Measurements from ENCODE around the gene STK39. TPM values are rescaled to one million over a fixed set of nuclear protein-coding genes. Genes with fewer than 3 reads are reported as not detected.

The STK39 gene
- total RNA-seq, 1 experiment from 2014 or later, result 13.8 TPM

DNA sequence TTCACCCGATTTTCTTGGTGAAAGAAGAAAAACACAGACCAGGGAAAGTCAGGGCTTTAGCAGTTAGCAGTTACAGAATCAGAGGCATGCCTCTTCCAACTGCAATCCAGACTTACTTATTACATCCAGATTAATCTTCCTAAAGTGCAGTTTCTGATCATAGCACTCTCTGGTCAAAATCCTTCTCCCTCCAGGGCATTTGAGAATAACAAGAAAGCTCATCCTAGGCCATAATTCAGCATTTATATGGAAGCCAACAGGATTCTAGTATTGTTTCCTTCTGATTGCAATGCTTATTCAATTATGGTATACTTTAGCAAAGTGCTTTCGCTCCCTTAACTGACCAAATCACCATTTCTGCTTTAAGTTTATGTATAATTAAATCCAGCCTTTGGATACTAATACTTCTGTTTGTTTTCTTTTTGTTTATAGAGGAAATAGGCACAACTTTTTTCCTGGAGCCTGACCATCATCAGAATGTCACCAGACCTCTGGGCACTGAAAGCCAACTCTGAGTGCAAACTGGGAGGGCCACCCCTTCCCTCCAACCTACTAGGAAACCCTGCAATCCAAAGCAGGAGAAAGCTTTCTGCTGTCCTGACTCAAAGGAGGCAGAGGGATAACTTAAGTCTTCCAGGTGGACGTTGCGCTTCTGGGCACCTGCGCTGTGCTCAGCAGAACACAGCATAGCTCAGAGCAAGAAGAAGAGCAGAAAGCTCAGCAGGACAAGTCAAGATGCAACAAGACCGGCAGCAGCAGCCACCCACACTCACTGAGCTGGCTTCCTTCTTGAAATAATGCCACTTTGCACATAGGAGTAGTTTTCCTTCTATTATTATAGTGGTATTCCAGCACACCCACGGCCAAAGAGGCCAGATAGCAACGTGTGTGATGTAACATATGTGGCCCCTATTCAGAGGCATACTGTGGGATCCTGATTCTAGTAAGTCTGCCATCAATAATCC, 99.3 kb downstream of the STK39 start:
- intact Hi-C loops (cut with micrococcal nuclease), result no loop called here
- no TSS peak for BruUV-seq (replicated peaks)
- no peak overlapping the region for H3K27ac Mint-ChIP-seq (ENCODE audit: low read depth, unreplicated experiment)
- H3K9me3 Mint-ChIP-seq (ENCODE audit: unreplicated experiment), result no peaks in the 10 kb centered on the region
- no peaks in the 10 kb centered on the region for H3K27me3 Mint-ChIP-seq (ENCODE audit: insufficient read depth, unreplicated experiment)
- no peak overlapping the region for H3K4me3 Mint-ChIP-seq (ENCODE audit: unreplicated experiment)
- TF ChIP-seq, protein P1, sequence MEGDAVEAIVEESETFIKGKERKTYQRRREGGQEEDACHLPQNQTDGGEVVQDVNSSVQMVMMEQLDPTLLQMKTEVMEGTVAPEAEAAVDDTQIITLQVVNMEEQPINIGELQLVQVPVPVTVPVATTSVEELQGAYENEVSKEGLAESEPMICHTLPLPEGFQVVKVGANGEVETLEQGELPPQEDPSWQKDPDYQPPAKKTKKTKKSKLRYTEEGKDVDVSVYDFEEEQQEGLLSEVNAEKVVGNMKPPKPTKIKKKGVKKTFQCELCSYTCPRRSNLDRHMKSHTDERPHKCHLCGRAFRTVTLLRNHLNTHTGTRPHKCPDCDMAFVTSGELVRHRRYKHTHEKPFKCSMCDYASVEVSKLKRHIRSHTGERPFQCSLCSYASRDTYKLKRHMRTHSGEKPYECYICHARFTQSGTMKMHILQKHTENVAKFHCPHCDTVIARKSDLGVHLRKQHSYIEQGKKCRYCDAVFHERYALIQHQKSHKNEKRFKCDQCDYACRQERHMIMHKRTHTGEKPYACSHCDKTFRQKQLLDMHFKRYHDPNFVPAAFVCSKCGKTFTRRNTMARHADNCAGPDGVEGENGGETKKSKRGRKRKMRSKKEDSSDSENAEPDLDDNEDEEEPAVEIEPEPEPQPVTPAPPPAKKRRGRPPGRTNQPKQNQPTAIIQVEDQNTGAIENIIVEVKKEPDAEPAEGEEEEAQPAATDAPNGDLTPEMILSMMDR (IDR thresholded peaks at IDR 0.05; ENCODE audit: unreplicated experiment), result no peak
- DNase-seq (ENCODE audit: unreplicated experiment), result no peak
- ChIA-PET POLR2A (interaction anchor here (0.6 kb wide), 1 partner anchor 33 kb away, joined by 3 read pairs; no protein-coding TSS in a partner anchor), CTCF (interaction anchor here (0.6 kb wide), 1 partner anchor 17 kb away, joined by 3 read pairs; no protein-coding TSS in a partner anchor)
- no peaks in the 10 kb centered on the region for H3K4me1 Mint-ChIP-seq (ENCODE audit: insufficient read depth, unreplicated experiment)
- no peaks in the 10 kb centered on the region for H3K36me3 Mint-ChIP-seq (ENCODE audit: insufficient read depth, unreplicated experiment)

DNA sequence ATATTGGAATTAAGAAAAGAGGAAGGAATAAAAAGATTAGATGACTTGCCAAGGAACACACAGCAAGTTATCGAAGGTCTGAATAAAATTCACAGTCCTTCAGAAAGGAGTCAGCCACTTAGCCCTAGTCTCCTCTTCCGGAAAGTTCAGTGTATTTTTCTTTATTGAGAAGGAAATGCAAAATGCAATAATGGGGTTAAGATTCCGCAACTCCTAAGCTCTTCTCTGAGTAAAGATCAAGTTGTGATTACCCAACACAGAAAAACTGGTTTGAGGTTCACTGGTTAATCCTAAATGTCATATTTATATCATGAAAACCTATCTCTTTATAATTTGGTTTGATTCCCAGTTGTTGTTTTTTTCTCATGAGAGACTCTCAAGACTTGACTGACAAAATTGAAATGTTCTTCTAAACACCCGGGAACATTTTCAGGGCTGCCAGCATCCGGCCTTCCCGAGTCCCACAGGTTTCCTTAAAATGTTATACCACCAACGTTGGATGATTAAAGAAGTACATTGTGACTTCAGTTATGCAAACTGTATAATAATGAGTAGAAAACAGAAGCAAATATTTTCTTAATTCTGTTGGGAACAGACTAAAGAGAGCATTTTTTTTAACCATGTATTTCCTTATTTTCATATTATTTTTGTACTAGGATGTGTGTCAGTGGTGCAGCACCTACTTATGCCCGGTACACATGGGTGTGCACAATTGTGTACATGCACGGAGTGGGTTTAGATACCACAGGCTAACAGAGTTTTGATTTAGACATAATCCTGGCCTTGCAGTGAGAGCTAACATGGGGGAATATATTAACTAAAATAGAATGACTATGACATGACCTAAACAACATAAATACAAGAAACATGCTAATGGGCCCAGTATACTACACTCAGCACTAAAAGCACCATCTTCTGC, 100.2 kb downstream of the STK39 start:
- no peaks in the 10 kb centered on the region for H3K4me1 Mint-ChIP-seq (ENCODE audit: insufficient read depth, unreplicated experiment)
- no peak overlapping the region for H3K27ac Mint-ChIP-seq (ENCODE audit: low read depth, unreplicated experiment)
- TF ChIP-seq, protein P1 (IDR thresholded peaks at IDR 0.05; ENCODE audit: unreplicated experiment), result no peak
- H3K27me3 Mint-ChIP-seq (ENCODE audit: insufficient read depth, unreplicated experiment), result no peaks in the 10 kb centered on the region
- BruUV-seq (replicated peaks), result no TSS peak
- ChIA-PET POLR2A (no interaction called here), CTCF (interaction anchor here (0.5 to 1.5 kb wide), 3 partner anchors 17 to 190 kb away, joined by 3 to 5 read pairs (median 3); no protein-coding TSS in a partner anchor)
- H3K4me3 Mint-ChIP-seq (ENCODE audit: unreplicated experiment), result no peak overlapping the region
- intact Hi-C loops (cut with micrococcal nuclease), result no loop called here
- no peaks in the 10 kb centered on the region for H3K36me3 Mint-ChIP-seq (ENCODE audit: insufficient read depth, unreplicated experiment)
- DNase-seq (ENCODE audit: unreplicated experiment), result no peak
- no peaks in the 10 kb centered on the region for H3K9me3 Mint-ChIP-seq (ENCODE audit: unreplicated experiment)

DNA sequence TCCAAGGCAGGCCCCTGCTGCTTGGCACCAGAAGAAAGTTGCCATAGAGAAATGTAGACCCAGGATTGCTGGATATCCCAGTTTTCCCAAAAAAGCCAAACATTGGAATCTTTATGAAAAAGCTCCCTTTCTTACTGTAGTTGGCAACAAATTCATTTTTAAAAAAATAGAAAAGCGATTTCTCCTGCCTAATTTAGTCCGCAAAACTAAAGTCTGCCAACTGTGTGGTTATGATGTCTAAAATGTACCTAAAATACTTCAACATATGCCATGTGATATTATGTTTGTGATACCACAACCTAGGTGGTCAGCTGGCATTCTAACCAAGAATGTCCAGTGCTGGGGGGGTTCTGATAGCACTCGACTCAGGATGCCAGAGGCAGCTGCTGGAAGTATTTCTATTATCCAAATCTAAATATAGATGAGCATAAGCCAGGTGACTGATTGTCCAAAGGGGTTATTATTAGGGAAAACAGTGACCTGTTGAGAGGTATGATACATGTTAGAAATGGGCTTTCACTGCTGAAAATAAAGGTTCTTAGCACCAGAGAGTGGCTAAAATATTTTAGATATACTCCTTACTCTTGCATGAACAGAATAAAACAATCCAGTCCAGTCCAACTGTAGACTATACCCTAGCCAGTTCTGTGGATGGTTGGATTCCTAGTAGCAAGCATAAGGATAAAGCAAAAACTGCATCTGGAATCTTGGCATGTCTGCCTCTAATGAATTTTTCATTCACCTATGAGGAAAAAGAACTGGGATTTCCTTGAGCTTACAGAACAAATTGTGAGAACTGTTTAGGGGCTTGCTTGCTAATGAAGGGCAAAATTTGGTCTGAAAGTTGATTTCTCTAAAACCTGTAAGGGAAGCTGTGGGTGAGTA, 101.7 kb downstream of the STK39 start:
- H3K4me1 Mint-ChIP-seq (ENCODE audit: insufficient read depth, unreplicated experiment), result no peaks in the 10 kb centered on the region
- CTCF ChIA-PET, result interaction anchor here (0.6 to 1.5 kb wide), 5 partner anchors 8 to 192 kb away, joined by 3 to 7 read pairs (median 3); no protein-coding TSS in a partner anchor
- POLR2A ChIA-PET, result interaction anchor here (0.6 to 1.3 kb wide), 3 partner anchors 14 to 693 kb away, joined by 3 to 4 read pairs (median 4); no protein-coding TSS in a partner anchor

More for the DNA sequence above, 101.7 kb downstream of the STK39 start:
- H3K4me3 Mint-ChIP-seq (ENCODE audit: unreplicated experiment), result no peak overlapping the region
- intact Hi-C loops (cut with micrococcal nuclease), result no loop called here
- no peak overlapping the region for H3K27ac Mint-ChIP-seq (ENCODE audit: low read depth, unreplicated experiment)
- BruUV-seq (replicated peaks), result no TSS peak
- no peaks in the 10 kb centered on the region for H3K27me3 Mint-ChIP-seq (ENCODE audit: insufficient read depth, unreplicated experiment)
- no peak for DNase-seq (ENCODE audit: unreplicated experiment)
- no peaks in the 10 kb centered on the region for H3K36me3 Mint-ChIP-seq (ENCODE audit: insufficient read depth, unreplicated experiment)
- TF ChIP-seq, protein P1 (IDR thresholded peaks at IDR 0.05; ENCODE audit: unreplicated experiment), result no peak
- no peaks in the 10 kb centered on the region for H3K9me3 Mint-ChIP-seq (ENCODE audit: unreplicated experiment)

Data from MCF 10A (cell line).